ENCODE data around the gene BUB1B. TPM values are rescaled to one million over a fixed set of nuclear protein-coding genes. Genes with fewer than 3 reads are reported as not detected.

Gene BUB1B
- total RNA-seq, result 2.4 and 2.9 TPM in 2 replicates

GRCh38 chr15:40160689-40161688 is at the start of gene BUB1B:
BUB1B (plus strand) TSS chr15:40161069; CDS start chr15:40161221, 152 bp downstream.

GRCh38 chr15:40238532-40239403 is 77.9 kb downstream of the BUB1B start, which contains the start of gene PAK6:
PAK6 (plus strand) TSS chr15:40239063; CDS start chr15:40264786, 25,723 bp downstream.

Other genes with a start within 250 kb of the BUB1B start
- 99.7 and 108 TPM in 2 replicates for gene GPR176, start 240.8 kb upstream of the BUB1B start, total RNA-seq
- 59.4 and 62.0 TPM in 2 replicates for gene EIF2AK4, start 227.0 kb upstream of the BUB1B start, total RNA-seq
- gene SRP14, start 121.9 kb upstream of the BUB1B start, total RNA-seq, result 213 and 285 TPM in 2 replicates
- 4.6 and 5.3 TPM in 2 replicates for gene BMF, start 52.2 kb upstream of the BUB1B start, total RNA-seq
- gene PAK6, start 78.0 kb downstream of the BUB1B start, total RNA-seq, result not detected in 2 replicates
- gene ANKRD63, start 122.0 kb downstream of the BUB1B start, total RNA-seq, result not detected in 2 replicates
- under 0.01 and 0.18 TPM in 2 replicates for gene PLCB2, start 146.9 kb downstream of the BUB1B start, total RNA-seq
- gene INAFM2, start 162.6 kb downstream of the BUB1B start, total RNA-seq, result 7.3 and 10.4 TPM in 2 replicates
- gene CCDC9B, start 179.9 kb downstream of the BUB1B start, total RNA-seq, result 13.8 and 19.0 TPM in 2 replicates
- not detected in 2 replicates for gene PHGR1, start 190.0 kb downstream of the BUB1B start, total RNA-seq
- under 0.01 and 0.09 TPM in 2 replicates for gene DISP2, start 197.2 kb downstream of the BUB1B start, total RNA-seq
- gene KNSTRN, start 221.7 kb downstream of the BUB1B start, total RNA-seq, result 11.0 and 11.1 TPM in 2 replicates
- gene IVD, start 244.7 kb downstream of the BUB1B start, total RNA-seq, result 40.1 and 44.2 TPM in 2 replicates